ENCODE measurements around the gene CYP2F1. TPM values are rescaled to one million over a fixed set of nuclear protein-coding genes. Genes with fewer than 3 reads are reported as not detected.

The CYP2F1 gene
- total RNA-seq, 1 experiment from 2014 or later, result not detected

- intact Hi-C loops (cut with micrococcal nuclease), result no loop called here
- CTCF ChIA-PET, result no interaction called here
Measured at GRCh38 chr19:41133260-41133659, 19.0 kb downstream of the CYP2F1 start.

More at GRCh38 chr19:41133260-41133659, 19.0 kb downstream of the CYP2F1 start:
- Histone ChIP-seq H3K9ac (ENCODE audit: low read length) (no peak overlapping the region), H3K9me2 (ENCODE audit: insufficient read depth) (no peaks in the 10 kb centered on the region), H2AFZ (ENCODE audit: low read depth, low read length, poor library complexity, severe bottlenecking) (no peak overlapping the region), H3K4me2 (ENCODE audit: low read length) (no peak overlapping the region), H3K79me2 (ENCODE audit: insufficient read depth, low read length) (no peaks in the 10 kb centered on the region), H3K27me3 (ENCODE audit: insufficient read depth, low read length) (peaks cover 6% of the 10 kb centered on the region; the same call in 1 of the 2 replicates), H3K27ac (ENCODE audit: low read depth, low read length) (no peak overlapping the region), H3K4me3 (replicated peaks in 1 of 2; ENCODE audit: low read depth in 1 of 2, low read length in 2 of 2) (no peak overlapping the region), H3K4me1 (ENCODE audit: control insufficient read depth in 1 of 2, insufficient read depth in 2 of 2, low read length in 2 of 2) (peaks cover 6 to 13% of the 10 kb centered on the region in 2 experiments; a peak in 1 of 4 replicates), H3K9me3 (ENCODE audit: control insufficient read depth in 1 of 2, insufficient read depth in 1 of 2, low read depth in 1 of 2, low read length in 2 of 2) (no peaks in the 10 kb centered on the region), H3K36me3 (ENCODE audit: control insufficient read depth in 1 of 2, insufficient read depth in 2 of 2, low read length in 2 of 2) (no peaks in the 10 kb centered on the region), H4K20me1 (ENCODE audit: insufficient read depth) (no peaks in the 10 kb centered on the region)
- no peak for DNase-seq (ENCODE audit: low read depth, low spot score)
- RAD21 ChIA-PET (ENCODE audit: low non-redundant PET in 1 of 2, low total read pairs in 2 of 2, uncharacterized antibody in 2 of 2, unreplicated experiment in 2 of 2), result no interaction called here
- TF ChIP-seq FOSL1 (IDR thresholded peaks at IDR 0.05; ENCODE audit: low read depth), result no peak
- TF ChIP-seq MAX (IDR thresholded peaks at IDR 0.05), result no peak
- no peak for TF ChIP-seq REST (IDR thresholded peaks at IDR 0.05; ENCODE audit: low read depth)
- no peak for TF ChIP-seq RAD21 (IDR thresholded peaks at IDR 0.05; ENCODE audit: low read depth)
- no peak for TF ChIP-seq SIN3A (IDR thresholded peaks at IDR 0.05; ENCODE audit: low read depth)
- no peak for TF ChIP-seq ELF1 (IDR thresholded peaks at IDR 0.05; ENCODE audit: borderline replicate concordance, low read depth)
- TF ChIP-seq ATF3 (IDR thresholded peaks at IDR 0.05), result no peak
- no peak for TF ChIP-seq POLR2AphosphoS5 (IDR thresholded peaks at IDR 0.05; ENCODE audit: low read depth, low read length)
- TF ChIP-seq ZBTB33 (IDR thresholded peaks at IDR 0.05; ENCODE audit: extremely low read depth, insufficient replicate concordance, low read length), result no peak
- no peak for TF ChIP-seq ZNF274 (IDR thresholded peaks at IDR 0.05; ENCODE audit: low read depth, low read length)
- TF ChIP-seq TCF7L2 (IDR thresholded peaks at IDR 0.05; ENCODE audit: borderline replicate concordance, extremely low read depth, insufficient read depth, insufficient read length), result no peak
- TF ChIP-seq EZH2 (IDR thresholded peaks at IDR 0.05), result no peak
- TF ChIP-seq EGR1 (IDR thresholded peaks at IDR 0.05; ENCODE audit: low read depth), result no peak
- no peak for TF ChIP-seq EZH2phosphoT487 (IDR thresholded peaks at IDR 0.05; ENCODE audit: borderline replicate concordance)
- TF ChIP-seq CEBPB (IDR thresholded peaks at IDR 0.05; ENCODE audit: low read depth), result no peak
- TF ChIP-seq SRF (IDR thresholded peaks at IDR 0.05; ENCODE audit: low read depth), result no peak
- TF ChIP-seq YY1 (IDR thresholded peaks at IDR 0.05; ENCODE audit: extremely low read depth, insufficient replicate concordance, low read depth, low read length), result no peak
- ATAC-seq, result no peak
- BruUV-seq (replicated peaks), result no TSS peak
- POLR2A ChIA-PET, result no interaction called here
